ENCODE data around the gene P2RX3.

DNA sequence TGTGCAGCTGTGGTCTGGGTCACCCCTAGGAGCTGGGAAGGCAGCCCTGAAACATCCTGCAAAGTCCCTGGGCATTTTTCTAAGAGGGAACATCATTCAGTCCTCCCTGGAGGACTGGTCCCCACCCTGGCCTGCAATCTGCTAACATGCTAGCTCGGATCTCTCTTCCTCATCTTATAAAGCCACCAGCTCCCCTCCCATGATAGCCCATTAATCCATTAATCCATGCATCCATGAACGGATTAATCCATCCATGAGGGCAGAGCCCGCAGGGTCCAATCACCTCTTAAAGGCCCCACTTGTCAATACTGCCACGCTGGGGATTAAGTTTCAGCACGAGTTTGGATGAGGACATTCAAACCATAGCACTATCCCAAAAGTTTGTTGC, 30.7 kb downstream of the P2RX3 start:
- TF ChIP-seq YY1 (IDR thresholded peaks at IDR 0.05; ENCODE audit: low read depth), result no peak
- TF ChIP-seq, protein P1, sequence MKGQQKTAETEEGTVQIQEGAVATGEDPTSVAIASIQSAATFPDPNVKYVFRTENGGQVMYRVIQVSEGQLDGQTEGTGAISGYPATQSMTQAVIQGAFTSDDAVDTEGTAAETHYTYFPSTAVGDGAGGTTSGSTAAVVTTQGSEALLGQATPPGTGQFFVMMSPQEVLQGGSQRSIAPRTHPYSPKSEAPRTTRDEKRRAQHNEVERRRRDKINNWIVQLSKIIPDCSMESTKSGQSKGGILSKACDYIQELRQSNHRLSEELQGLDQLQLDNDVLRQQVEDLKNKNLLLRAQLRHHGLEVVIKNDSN (IDR thresholded peaks at IDR 0.05), result no peak
- TF ChIP-seq NFIC (IDR thresholded peaks at IDR 0.05), result no peak
- no peak for TF ChIP-seq CREB1 (IDR thresholded peaks at IDR 0.05; ENCODE audit: low read depth)
- TF ChIP-seq TAF1 (IDR thresholded peaks at IDR 0.05; ENCODE audit: low read depth), result no peak
- no peak for TF ChIP-seq RAD21 (IDR thresholded peaks at IDR 0.05; ENCODE audit: low read depth)
- no peak for TF ChIP-seq EP300 (IDR thresholded peaks at IDR 0.05; ENCODE audit: borderline replicate concordance)
- no peak for TF ChIP-seq CEBPB (IDR thresholded peaks at IDR 0.05)
- TF ChIP-seq FOXM1 (IDR thresholded peaks at IDR 0.05; ENCODE audit: borderline replicate concordance, low read depth), result no peak
